ENCODE results near the gene VDR. TPM values are rescaled to one million over a fixed set of nuclear protein-coding genes. Genes with fewer than 3 reads are reported as not detected.

VDR gene
- total and polyA plus RNA-seq, 4 experiments from 2014 or later, result 0.37 to 3.2 (median 1.0) TPM

- H3K27me3 ChIP-seq (ENCODE audit: insufficient read depth, low read length), result no peaks in the 10 kb centered on the region
- Mint-ChIP-seq H3K27ac (no peak overlapping the region), H3K4me1 (peaks cover 2 to 17% (median 9%) of the 10 kb centered on the region in 4 donors), H3K9me3 (no peaks in the 10 kb centered on the region), H3K4me3 (no peak overlapping the region), H3K27me3 (no peaks in the 10 kb centered on the region), H3K36me3 (peaks cover 21 to 57% of the 10 kb centered on the region in 2 donors)
- no peak for DNase-seq
- CTCF ChIA-PET (ENCODE audit: partially characterized antibody), result interaction anchor here (1.8 to 20.2 kb wide), 3 partner anchors 12 to 39 kb away, joined by 5 to 568 read pairs (median 9); no protein-coding TSS in a partner anchor
- H3K4me1 ChIP-seq (ENCODE audit: insufficient read depth, low read length), result peaks cover 11% of the 10 kb centered on the region
- POLR2A ChIA-PET (ENCODE audit: partially characterized antibody), result interaction anchor here (4.5 to 21.9 kb wide), 3 partner anchors 15 to 37 kb away, joined by 9 to 516 read pairs (median 73); partner anchors contain the start of gene HDAC7
- H3K4me3 ChIP-seq (ENCODE audit: low read length in 2 of 2), result no peak overlapping the region
- peaks cover 67% of the 10 kb centered on the region for H3K36me3 ChIP-seq (ENCODE audit: insufficient read depth, low read length)
- H3K9me3 ChIP-seq (ENCODE audit: control insufficient read depth in 1 of 2, low read length in 2 of 2), result no peaks in the 10 kb centered on the region
- intact Hi-C loops (cut with micrococcal nuclease), result no loop called here
- no peak overlapping the region for H3K27ac ChIP-seq (ENCODE audit: low read depth, low read length)
Measured at GRCh38 chr12:47795814-47796411, 108.9 kb downstream of the VDR start.

- no peaks in the 10 kb centered on the region for H3K9me3 ChIP-seq (ENCODE audit: control insufficient read depth in 1 of 2, low read length in 2 of 2)
- no peak overlapping the region for H3K4me3 ChIP-seq (ENCODE audit: low read length in 2 of 2)
- Mint-ChIP-seq H3K36me3 (peaks cover 26 to 61% of the 10 kb centered on the region in 2 donors), H3K27me3 (no peaks in the 10 kb centered on the region), H3K9me3 (no peaks in the 10 kb centered on the region), H3K4me3 (no peak overlapping the region), H3K4me1 (peaks cover 0 to 10% (median 6%) of the 10 kb centered on the region in 4 donors), H3K27ac (peak overlapping the region in 1 of 7 donors; percentile 32)
- CTCF ChIA-PET (ENCODE audit: partially characterized antibody), result no interaction called here
- H3K27me3 ChIP-seq (ENCODE audit: insufficient read depth, low read length), result no peaks in the 10 kb centered on the region
- DNase-seq, result no peak
- H3K27ac ChIP-seq (ENCODE audit: low read depth, low read length), result no peak overlapping the region
- peaks cover 73% of the 10 kb centered on the region for H3K36me3 ChIP-seq (ENCODE audit: insufficient read depth, low read length)
- intact Hi-C loops (cut with micrococcal nuclease), result no loop called here
- H3K4me1 ChIP-seq (ENCODE audit: insufficient read depth, low read length), result peaks cover 5% of the 10 kb centered on the region
- POLR2A ChIA-PET (ENCODE audit: partially characterized antibody), result interaction anchor here (4.5 to 21.9 kb wide), 3 partner anchors 16 to 38 kb away, joined by 9 to 516 read pairs (median 73); partner anchors contain the start of gene HDAC7
Measured at GRCh38 chr12:47795121-47795813, 109.5 kb downstream of the VDR start.

- H3K27ac ChIP-seq (ENCODE audit: low read depth, low read length), result no peak overlapping the region
- H3K4me3 ChIP-seq (ENCODE audit: low read length in 2 of 2), result no peak overlapping the region
- H3K9me3 ChIP-seq (ENCODE audit: control insufficient read depth in 1 of 2, low read length in 2 of 2), result no peaks in the 10 kb centered on the region
- intact Hi-C loops (cut with micrococcal nuclease), result no loop called here
- peak overlapping the region in 3 of 7 donors; percentile 57 to 70 (median 66) for H3K27ac Mint-ChIP-seq
- ChIA-PET POLR2A (ENCODE audit: partially characterized antibody) (interaction anchor here (9.3 to 21.9 kb wide), 2 partner anchors 16 to 38 kb away, joined by 73 to 516 read pairs; no protein-coding TSS in a partner anchor), CTCF (ENCODE audit: partially characterized antibody) (no interaction called here)
- no peaks in the 10 kb centered on the region for H3K27me3 ChIP-seq (ENCODE audit: insufficient read depth, low read length)
- H3K4me3 Mint-ChIP-seq, result no peak overlapping the region
- no peaks in the 10 kb centered on the region for H3K9me3 Mint-ChIP-seq
- peaks cover 79% of the 10 kb centered on the region for H3K36me3 ChIP-seq (ENCODE audit: insufficient read depth, low read length)
- no peaks in the 10 kb centered on the region for H3K27me3 Mint-ChIP-seq
- H3K4me1 ChIP-seq (ENCODE audit: insufficient read depth, low read length), result no peaks in the 10 kb centered on the region
- H3K4me1 Mint-ChIP-seq, result peaks cover 0 to 7% (median 5%) of the 10 kb centered on the region in 4 donors
- peaks cover 26 to 61% of the 10 kb centered on the region in 2 donors for H3K36me3 Mint-ChIP-seq
- no peak for DNase-seq
Measured at GRCh38 chr12:47794679-47795078, 110.1 kb downstream of the VDR start.

- ChIA-PET POLR2A (ENCODE audit: partially characterized antibody) (interaction anchor here (1.5 to 9.3 kb wide), 2 partner anchors 18 to 41 kb away, joined by 4 to 73 read pairs; no protein-coding TSS in a partner anchor), CTCF (ENCODE audit: partially characterized antibody) (interaction anchor here (1.3 to 1.8 kb wide), 4 partner anchors 9 to 51 kb away, joined by 4 to 7 read pairs (median 5); no protein-coding TSS in a partner anchor)
- Mint-ChIP-seq H3K36me3 (peaks cover 34 to 67% of the 10 kb centered on the region in 2 donors), H3K27ac (peak overlapping the region in 1 of 7 donors; percentile 44), H3K4me3 (no peak overlapping the region), H3K4me1 (peaks cover 0 to 6% (median 2%) of the 10 kb centered on the region in 4 donors), H3K27me3 (no peaks in the 10 kb centered on the region), H3K9me3 (no peaks in the 10 kb centered on the region)
- Histone ChIP-seq H3K36me3 (ENCODE audit: insufficient read depth, low read length) (peaks cover 88% of the 10 kb centered on the region), H3K9me3 (ENCODE audit: control insufficient read depth in 1 of 2, low read length in 2 of 2) (no peaks in the 10 kb centered on the region), H3K27ac (ENCODE audit: low read depth, low read length) (no peak overlapping the region), H3K4me1 (ENCODE audit: insufficient read depth, low read length) (no peaks in the 10 kb centered on the region), H3K4me3 (ENCODE audit: low read length in 2 of 2) (no peak overlapping the region), H3K27me3 (ENCODE audit: insufficient read depth, low read length) (no peaks in the 10 kb centered on the region)
- no peak for DNase-seq
- intact Hi-C loops (cut with micrococcal nuclease), result no loop called here
Measured at GRCh38 chr12:47793015-47793681, 111.6 kb downstream of the VDR start.

- Histone ChIP-seq H3K9me3 (ENCODE audit: control insufficient read depth in 1 of 2, low read length in 2 of 2) (no peaks in the 10 kb centered on the region), H3K4me1 (ENCODE audit: insufficient read depth, low read length) (no peaks in the 10 kb centered on the region), H3K4me3 (ENCODE audit: low read length in 2 of 2) (no peak overlapping the region), H3K27me3 (ENCODE audit: insufficient read depth, low read length) (no peaks in the 10 kb centered on the region), H3K27ac (ENCODE audit: low read depth, low read length) (no peak overlapping the region), H3K36me3 (ENCODE audit: insufficient read depth, low read length) (peaks cover 90% of the 10 kb centered on the region)
- DNase-seq, result no peak
- CTCF ChIA-PET (ENCODE audit: partially characterized antibody), result interaction anchor here (0.5 to 6.4 kb wide), 8 partner anchors 10 to 1197 kb away, joined by 3 to 54 read pairs (median 4); no protein-coding TSS in a partner anchor
- H3K4me1 Mint-ChIP-seq, result peaks cover 0 to 6% (median 3%) of the 10 kb centered on the region in 4 donors
- POLR2A ChIA-PET (ENCODE audit: partially characterized antibody), result no interaction called here
- H3K36me3 Mint-ChIP-seq, result peaks cover 39 to 70% of the 10 kb centered on the region in 2 donors
- intact Hi-C loops (cut with micrococcal nuclease), result no loop called here
- H3K27me3 Mint-ChIP-seq, result no peaks in the 10 kb centered on the region
- H3K27ac Mint-ChIP-seq, result peak overlapping the region in 2 of 7 donors; percentile 59 to 67
- no peaks in the 10 kb centered on the region for H3K9me3 Mint-ChIP-seq
- H3K4me3 Mint-ChIP-seq, result no peak overlapping the region
Measured at GRCh38 chr12:47791874-47792273, 112.9 kb downstream of the VDR start.

Other genes starting within 250 kb of the VDR start
- 10 to 100 TPM; 40.8 to 41.8 TPM for gene RPAP3, start 199.0 kb downstream of the VDR start, total RNA-seq
- 10 to 100 TPM; 32.1 to 33.3 TPM for gene RPAP3, start 199.0 kb downstream of the VDR start, polyA plus RNA-seq
- not detected for gene ENDOU, start 179.5 kb downstream of the VDR start, total RNA-seq
- gene ENDOU, start 179.5 kb downstream of the VDR start, polyA plus RNA-seq, result not detected
- under 1 TPM; 0.15 to 0.39 TPM for gene RAPGEF3, start 146.1 kb downstream of the VDR start, total RNA-seq
- under 1 TPM in 1 of 2 donors, not detected in 1; 0.14 TPM for gene RAPGEF3, start 146.1 kb downstream of the VDR start, polyA plus RNA-seq
- 10 to 100 TPM; 12.1 to 12.3 TPM for gene SLC48A1, start 131.8 kb downstream of the VDR start, total RNA-seq
- gene SLC48A1, start 131.8 kb downstream of the VDR start, polyA plus RNA-seq, result 1 to 10 TPM; 8.7 to 9.0 TPM
- 100 to 1,000 TPM; 139 to 142 TPM for gene HDAC7, start 85.1 kb downstream of the VDR start, total RNA-seq
- gene HDAC7, start 85.1 kb downstream of the VDR start, polyA plus RNA-seq, result 10 to 100 TPM in 1 of 2 donors, 1 to 10 TPM in 1; 7.9 to 26.8 TPM
- 10 to 100 TPM; 42.5 to 42.7 TPM for gene TMEM106C, start 58.6 kb upstream of the VDR start, total RNA-seq
- 10 to 100 TPM; 46.6 to 77.4 TPM for gene TMEM106C, start 58.6 kb upstream of the VDR start, polyA plus RNA-seq
- gene COL2A1, start 99.5 kb upstream of the VDR start, total RNA-seq, result not detected
- not detected for gene COL2A1, start 99.5 kb upstream of the VDR start, polyA plus RNA-seq
- 10 to 100 TPM; 28.7 to 35.1 TPM for gene SENP1, start 201.1 kb upstream of the VDR start, total RNA-seq
- gene SENP1, start 201.1 kb upstream of the VDR start, polyA plus RNA-seq, result 1 to 10 TPM; 6.1 to 10.0 TPM
- 10 to 100 TPM; 13.6 to 14.6 TPM for gene PFKM, start 214.4 kb upstream of the VDR start, total RNA-seq
- gene PFKM, start 214.4 kb upstream of the VDR start, polyA plus RNA-seq, result 1 to 10 TPM; 7.8 to 8.3 TPM

Data from CD4-positive, alpha-beta memory T cell (primary cell).